Stimulated activated CD4-positive, alpha-beta T cell treated with anti-CD3 and anti-CD28 coated beads, Interleukin-15, amount 100 ng/mL, for 48 hours (primary cell): ENCODE measurements around the gene HSF5.
A peak's percentile ranks its signal among the peaks of the same experiment; 100 is the strongest.

ENCODE experiments used
- DNase-seq, 2 donors: peaks; one replicate each; pipeline ENCODE4 v3.0.0-alpha.2; 2020; ENCODE audit warnings: low read depth in 2 of 2

The HSF5 gene

GRCh38 chr17:58487589-58488427 lies at the start of gene HSF5:
HSF5 (minus strand) TSS chr17:58488408; CDS start chr17:58488274, 134 bp downstream.
- peak; percentile 47 to 58 for DNase-seq

- DNase-seq = no peak
Observed at GRCh38 chr17:58537266-58537665, 49.1 kb upstream of the HSF5 start.

- no peak for DNase-seq
Observed at GRCh38 chr17:58536542-58536941, 48.3 kb upstream of the HSF5 start.

- no peak for DNase-seq
Observed at GRCh38 chr17:58535431-58535830, 47.2 kb upstream of the HSF5 start.

- DNase-seq = no peak
Observed at GRCh38 chr17:58534901-58535421, 46.8 kb upstream of the HSF5 start.

- DNase-seq = no peak
Observed at GRCh38 chr17:58534331-58534730, 46.1 kb upstream of the HSF5 start.

GRCh38 chr17:58533616-58534188 lies 45.5 kb upstream of the HSF5 start:
- DNase-seq = no peak

- no peak for DNase-seq
Observed at GRCh38 chr17:58532555-58532951, 44.3 kb upstream of the HSF5 start.

- DNase-seq = peak in 1 of 2 donors; percentile 28
Observed at GRCh38 chr17:58531661-58532554, 43.7 kb upstream of the HSF5 start.

- no peak for DNase-seq
Observed at GRCh38 chr17:58531122-58531521, 42.9 kb upstream of the HSF5 start.

GRCh38 chr17:58530655-58531054 lies 42.4 kb upstream of the HSF5 start:
- DNase-seq = no peak

- DNase-seq = no peak
Observed at GRCh38 chr17:58529275-58529674, 41.1 kb upstream of the HSF5 start.

GRCh38 chr17:58528443-58528842 lies 40.2 kb upstream of the HSF5 start:
- DNase-seq = no peak

- DNase-seq = no peak
Observed at GRCh38 chr17:58527949-58528348, 39.7 kb upstream of the HSF5 start.

- no peak for DNase-seq
Observed at GRCh38 chr17:58527306-58527705, 39.1 kb upstream of the HSF5 start.

- no peak for DNase-seq
Observed at GRCh38 chr17:58525239-58525638, 37.0 kb upstream of the HSF5 start.

- DNase-seq = no peak
Observed at GRCh38 chr17:58521680-58522079, 33.5 kb upstream of the HSF5 start.

GRCh38 chr17:58520843-58521430 lies 32.7 kb upstream of the HSF5 start:
- no peak for DNase-seq

GRCh38 chr17:58517928-58518609 lies 29.9 kb upstream of the HSF5 start:
- DNase-seq = peak; percentile 99

- DNase-seq = no peak
Observed at GRCh38 chr17:58517378-58517927, 29.2 kb upstream of the HSF5 start.
